CD8-positive, alpha-beta memory T cell (primary cell): ENCODE data around the gene SNCB. TPM values are rescaled to one million over a fixed set of nuclear protein-coding genes. Genes with fewer than 3 reads are reported as not detected.
A peak's percentile ranks its signal among the peaks of the same experiment; 100 is the strongest.

Source experiments
- CTCF ChIA-PET: fragments of 350-600 bp; sonication (Branson Sonifier 250); formaldehyde crosslinking; loops from one replicate; lab custom pipeline; 2021; ENCODE audit warnings: antibody characterized with exemption; lab: Charles Lee
- POLR2A ChIA-PET: fragments of 350-600 bp; sonication (Branson Sonifier 250); formaldehyde crosslinking; loops from one replicate; lab custom pipeline; 2021; ENCODE audit warnings: antibody characterized with exemption; lab: Charles Lee
- DNase-seq, 5 donors: peaks; one replicate each; pipeline versions ENCODE4 v3.0.0 to v3.0.0-alpha.2; 2020 to 2022; ENCODE audit warnings: mixed read lengths in 1 of 5
- H3K27ac ChIP-seq: one replicate; pipeline ENCODE4 v1.7.0; 2013; ENCODE audit warnings: low read depth, mild to moderate bottlenecking, low read length, moderate library complexity
- H3K27me3 ChIP-seq: 2 replicates; pipeline ENCODE4 v1.7.0; 2013; ENCODE audit warnings: low read length, mild to moderate bottlenecking; ENCODE audit not compliant: insufficient read depth, poor library complexity, severe bottlenecking
- H3K36me3 ChIP-seq: 2 replicates; pipeline ENCODE4 v1.7.0; 2013; ENCODE audit warnings: mild to moderate bottlenecking, low read length, moderate library complexity; ENCODE audit not compliant: insufficient read depth
- H3K4me1 ChIP-seq: 2 replicates; pipeline ENCODE4 v1.7.0; 2013; ENCODE audit warnings: mild to moderate bottlenecking, low read length, moderate library complexity; ENCODE audit not compliant: insufficient read depth
- H3K4me3 ChIP-seq: 2 replicates; pipeline ENCODE4 v1.7.0; 2013; ENCODE audit warnings: mild to moderate bottlenecking, low read length
- H3K9me3 ChIP-seq: 2 replicates; pipeline ENCODE4 v1.7.0; 2013; ENCODE audit warnings: mild to moderate bottlenecking, low read length
- H3K27ac Mint-ChIP-seq, 8 donors: one replicate each; pipeline ENCODE4 v1.8.0; 2020 to 2021; ENCODE audit warnings: mixed read lengths in 8 of 8, mild to moderate bottlenecking in 6 of 8, inconsistent platforms in 3 of 8, moderate library complexity in 3 of 8
- H3K27me3 Mint-ChIP-seq, 2 donors: one replicate each; pipeline ENCODE4 v1.8.0; 2020 to 2021; ENCODE audit warnings: mixed read lengths in 2 of 2, mild to moderate bottlenecking in 1 of 2, moderate library complexity in 1 of 2
- H3K36me3 Mint-ChIP-seq, 3 donors: one replicate each; pipeline ENCODE4 v1.8.0; 2020 to 2021; ENCODE audit warnings: mixed read lengths in 3 of 3, inconsistent platforms in 1 of 3, mild to moderate bottlenecking in 1 of 3
- H3K4me1 Mint-ChIP-seq, 3 donors: one replicate each; pipeline ENCODE4 v1.8.0; 2020 to 2021; ENCODE audit warnings: mixed read lengths in 3 of 3, inconsistent platforms in 1 of 3, mild to moderate bottlenecking in 1 of 3
- H3K4me3 Mint-ChIP-seq, 7 donors: one replicate each; pipeline ENCODE4 v1.8.0; 2020 to 2021; ENCODE audit warnings: mixed read lengths in 7 of 7, mild to moderate bottlenecking in 6 of 7, moderate library complexity in 4 of 7, inconsistent platforms in 2 of 7
- H3K9me3 Mint-ChIP-seq, 5 donors: one replicate each; pipeline ENCODE4 v1.8.0; 2020 to 2022; ENCODE audit warnings: mixed read lengths in 5 of 5, mild to moderate bottlenecking in 3 of 5, moderate library complexity in 2 of 5, inconsistent platforms in 1 of 5
- polyA plus RNA-seq: library from polyadenylated mRNA; unstranded; fragments of 300-500 nt; fragmentation: Illumina TruSeq; gene quantifications from one replicate; pipeline ENCODE4 v1.2.3, GENCODE V29; 2021
- total RNA-seq, 2 experiments: library from RNA; stranded (reverse); gene quantifications; one replicate each; pipeline ENCODE4 v1.2.3, GENCODE V29; 2021

The SNCB gene
- total and polyA plus RNA-seq, 3 experiments from 2014 or later, result not detected

GRCh38 chr5:176659512-176659839 lies 29.1 kb upstream of the SNCB start:
- Mint-ChIP-seq H3K36me3 (peaks cover 0 to 26% (median 2%) of the 10 kb centered on the region in 3 donors), H3K4me1 (peaks cover 31 to 49% (median 38%) of the 10 kb centered on the region in 3 donors), H3K4me3 (peak overlapping the region; percentile 32 to 88 (median 79)), H3K27me3 (peaks cover 8 to 11% of the 10 kb centered on the region in 2 donors), H3K9me3 (no peaks in the 10 kb centered on the region), H3K27ac (peak overlapping the region in 4 of 8 donors; percentile 74 to 92 (median 85))
- CTCF ChIA-PET, result interaction anchor here (1.2 to 6.8 kb wide), 6 partner anchors 11 to 517 kb away, joined by 3 to 108 read pairs (median 6); partner anchors contain the start of gene TSPAN17
- Histone ChIP-seq H3K9me3 (no peaks in the 10 kb centered on the region), H3K27me3 (no peaks in the 10 kb centered on the region), H3K27ac (no peak overlapping the region), H3K4me1 (peaks cover 24% of the 10 kb centered on the region), H3K36me3 (no peaks in the 10 kb centered on the region), H3K4me3 (no peak overlapping the region)
- POLR2A ChIA-PET, result no interaction called here
- no peak for DNase-seq

- Mint-ChIP-seq H3K4me1 (peaks cover 33 to 52% (median 42%) of the 10 kb centered on the region in 3 donors), H3K27ac (peak overlapping the region in 7 of 8 donors; percentile 66 to 92 (median 84)), H3K4me3 (peak overlapping the region; percentile 32 to 88 (median 79)), H3K9me3 (no peaks in the 10 kb centered on the region), H3K36me3 (peaks cover 0 to 26% (median 2%) of the 10 kb centered on the region in 3 donors), H3K27me3 (peaks cover 5 to 6% of the 10 kb centered on the region in 2 donors)
- no peaks in the 10 kb centered on the region for H3K27me3 ChIP-seq
- CTCF ChIA-PET, result interaction anchor here (1.2 to 6.8 kb wide), 7 partner anchors 11 to 929 kb away, joined by 3 to 108 read pairs (median 4); partner anchors contain the start of gene TSPAN17
- H3K4me1 ChIP-seq, result peaks cover 26% of the 10 kb centered on the region
- peak in 4 of 5 donors; percentile 25 to 57 (median 44) for DNase-seq
- H3K4me3 ChIP-seq, result peak overlapping the region; percentile 57
- no peaks in the 10 kb centered on the region for H3K36me3 ChIP-seq
- no peaks in the 10 kb centered on the region for H3K9me3 ChIP-seq
- no peak overlapping the region for H3K27ac ChIP-seq
- POLR2A ChIA-PET, result no interaction called here
Observed at GRCh38 chr5:176658817-176659511, 28.6 kb upstream of the SNCB start.

- Mint-ChIP-seq H3K36me3 (peaks cover 0 to 34% (median 8%) of the 10 kb centered on the region in 3 donors), H3K4me3 (peak overlapping the region; percentile 32 to 88 (median 79)), H3K4me1 (peaks cover 41 to 61% (median 50%) of the 10 kb centered on the region in 3 donors), H3K27ac (peak overlapping the region in 7 of 8 donors; percentile 46 to 90 (median 84)), H3K9me3 (no peaks in the 10 kb centered on the region), H3K27me3 (no peaks in the 10 kb centered on the region)
- Histone ChIP-seq H3K9me3 (no peaks in the 10 kb centered on the region), H3K4me3 (peak overlapping the region; percentile 57), H3K4me1 (peaks cover 34% of the 10 kb centered on the region), H3K27ac (no peak overlapping the region), H3K36me3 (no peaks in the 10 kb centered on the region), H3K27me3 (no peaks in the 10 kb centered on the region)
- CTCF ChIA-PET, result interaction anchor here (0.9 to 6.8 kb wide), 10 partner anchors 10 to 929 kb away, joined by 3 to 108 read pairs (median 4); partner anchors contain the start of gene TSPAN17
- POLR2A ChIA-PET, result interaction anchor here (1.1 kb wide), 1 partner anchor 10 kb away, joined by 7 read pairs; no protein-coding TSS in a partner anchor
- DNase-seq, result peak; percentile 37 to 71 (median 41)
Observed at GRCh38 chr5:176658007-176658599, 27.8 kb upstream of the SNCB start.

- POLR2A ChIA-PET, result no interaction called here
- Histone ChIP-seq H3K9me3 (no peaks in the 10 kb centered on the region), H3K4me1 (peaks cover 46% of the 10 kb centered on the region), H3K27ac (no peak overlapping the region), H3K27me3 (no peaks in the 10 kb centered on the region), H3K4me3 (no peak overlapping the region), H3K36me3 (no peaks in the 10 kb centered on the region)
- no peaks in the 10 kb centered on the region for H3K9me3 Mint-ChIP-seq
- CTCF ChIA-PET, result interaction anchor here (0.8 to 6.8 kb wide), 4 partner anchors 8 to 455 kb away, joined by 3 to 108 read pairs (median 4); partner anchors contain the start of gene TSPAN17
- peaks cover 0 to 39% (median 8%) of the 10 kb centered on the region in 3 donors for H3K36me3 Mint-ChIP-seq
- H3K4me1 Mint-ChIP-seq, result peaks cover 56 to 76% (median 66%) of the 10 kb centered on the region in 3 donors
- DNase-seq, result no peak
- no peaks in the 10 kb centered on the region for H3K27me3 Mint-ChIP-seq
- H3K27ac Mint-ChIP-seq, result peak overlapping the region in 3 of 8 donors; percentile 27 to 43 (median 35)
- no peak overlapping the region for H3K4me3 Mint-ChIP-seq
Observed at GRCh38 chr5:176656467-176656990, 26.2 kb upstream of the SNCB start.

- no peak for DNase-seq
- Mint-ChIP-seq H3K9me3 (no peaks in the 10 kb centered on the region), H3K4me3 (peak overlapping the region in 1 of 7 donors; percentile 34), H3K27ac (peak overlapping the region in 3 of 8 donors; percentile 16 to 43 (median 17)), H3K27me3 (no peaks in the 10 kb centered on the region), H3K4me1 (peaks cover 62 to 78% (median 69%) of the 10 kb centered on the region in 3 donors), H3K36me3 (peaks cover 0 to 39% (median 8%) of the 10 kb centered on the region in 3 donors)
- H3K27me3 ChIP-seq, result no peaks in the 10 kb centered on the region
- H3K27ac ChIP-seq, result no peak overlapping the region
- no peaks in the 10 kb centered on the region for H3K9me3 ChIP-seq
- H3K4me1 ChIP-seq, result peaks cover 50% of the 10 kb centered on the region
- no peak overlapping the region for H3K4me3 ChIP-seq
- H3K36me3 ChIP-seq, result no peaks in the 10 kb centered on the region
- ChIA-PET POLR2A (no interaction called here), CTCF (no interaction called here)
Observed at GRCh38 chr5:176654856-176655255, 24.5 kb upstream of the SNCB start.

GRCh38 chr5:176653401-176654385 lies 23.4 kb upstream of the SNCB start:
- H3K4me3 Mint-ChIP-seq, result peak overlapping the region in 6 of 7 donors; percentile 5 to 68 (median 29)
- Histone ChIP-seq H3K9me3 (no peaks in the 10 kb centered on the region), H3K4me3 (no peak overlapping the region), H3K4me1 (peaks cover 56% of the 10 kb centered on the region), H3K27ac (no peak overlapping the region), H3K36me3 (no peaks in the 10 kb centered on the region), H3K27me3 (no peaks in the 10 kb centered on the region)
- H3K36me3 Mint-ChIP-seq, result peaks cover 0 to 39% (median 8%) of the 10 kb centered on the region in 3 donors
- no peaks in the 10 kb centered on the region for H3K27me3 Mint-ChIP-seq
- DNase-seq, result peak in 3 of 5 donors; percentile 31 to 62 (median 34)
- peaks cover 62 to 77% (median 68%) of the 10 kb centered on the region in 3 donors for H3K4me1 Mint-ChIP-seq
- CTCF ChIA-PET, result interaction anchor here (1.2 kb wide), 1 partner anchor 237 kb away, joined by 3 read pairs; no protein-coding TSS in a partner anchor
- H3K27ac Mint-ChIP-seq, result peak overlapping the region; percentile 13 to 82 (median 72)
- POLR2A ChIA-PET, result no interaction called here
- H3K9me3 Mint-ChIP-seq, result no peaks in the 10 kb centered on the region

- H3K27ac Mint-ChIP-seq, result peak overlapping the region in 3 of 8 donors; percentile 26 to 61 (median 56)
- Histone ChIP-seq H3K4me3 (no peak overlapping the region), H3K4me1 (peaks cover 58% of the 10 kb centered on the region), H3K27me3 (no peaks in the 10 kb centered on the region), H3K9me3 (no peaks in the 10 kb centered on the region), H3K27ac (no peak overlapping the region), H3K36me3 (no peaks in the 10 kb centered on the region)
- no peaks in the 10 kb centered on the region for H3K9me3 Mint-ChIP-seq
- CTCF ChIA-PET, result interaction anchor here (9.2 kb wide), 1 partner anchor 6 kb away, joined by 108 read pairs; no protein-coding TSS in a partner anchor
- H3K4me3 Mint-ChIP-seq, result peak overlapping the region in 2 of 7 donors; percentile 20 to 48
- no peak for DNase-seq
- POLR2A ChIA-PET, result no interaction called here
- peaks cover 0 to 33% (median 6%) of the 10 kb centered on the region in 3 donors for H3K36me3 Mint-ChIP-seq
- no peaks in the 10 kb centered on the region for H3K27me3 Mint-ChIP-seq
- peaks cover 61 to 76% (median 65%) of the 10 kb centered on the region in 3 donors for H3K4me1 Mint-ChIP-seq
Observed at GRCh38 chr5:176652136-176652535, 21.8 kb upstream of the SNCB start.
